ENCODE measurements around the gene UGT1A7.

Gene UGT1A7

DNA sequence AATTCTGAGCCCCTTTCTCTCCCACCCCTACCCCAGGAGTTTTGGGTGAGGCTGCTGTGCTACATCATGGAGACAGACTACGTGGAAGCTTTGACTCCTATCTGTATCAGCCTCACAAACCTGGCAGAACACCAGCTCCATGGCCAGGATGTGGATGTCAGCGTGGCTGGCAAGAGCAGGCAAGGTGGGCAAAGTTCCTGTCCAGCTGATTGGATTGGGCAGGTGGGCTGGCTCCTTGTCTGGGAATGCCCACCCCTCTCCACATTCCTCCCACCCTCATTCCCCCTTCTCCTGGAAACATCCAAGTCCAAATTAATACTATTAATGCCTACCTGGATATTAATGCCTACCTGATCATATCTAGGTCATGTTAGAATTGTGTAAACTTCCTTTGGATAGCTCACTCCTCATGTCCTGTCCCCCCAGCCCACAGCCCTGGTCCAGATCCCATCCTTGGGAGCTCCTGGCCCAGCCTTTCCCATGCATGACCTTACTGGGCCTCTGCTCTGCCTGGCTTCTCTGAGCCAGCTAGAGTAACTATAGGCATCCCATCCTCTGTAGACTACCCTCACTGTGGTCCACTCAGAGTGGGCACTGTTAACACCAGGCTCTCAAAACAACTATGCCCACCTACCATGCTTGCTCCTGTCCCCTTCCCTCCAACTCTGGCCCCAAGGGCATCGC, 120.6 kb downstream of the UGT1A7 start:
- H3K4me3 ChIP-seq (ENCODE audit: insufficient read depth, low read depth, low read length, poor library complexity, severe bottlenecking) = no peak overlapping the region
- no peak for DNase-seq
- no peaks in the 10 kb centered on the region for H3K36me3 ChIP-seq (ENCODE audit: control insufficient read depth, insufficient read depth, low read length)
- H3K27me3 ChIP-seq (replicated peaks; ENCODE audit: control insufficient read depth, insufficient read depth, low read length, poor library complexity, severe bottlenecking) = no peaks in the 10 kb centered on the region
- H3K4me1 ChIP-seq (ENCODE audit: control insufficient read depth, insufficient read depth, low read length, poor library complexity, severe bottlenecking) = no peaks in the 10 kb centered on the region
- no peak overlapping the region for H3K27ac ChIP-seq (ENCODE audit: insufficient read depth, low read length, poor library complexity, severe bottlenecking)
- H3K9me3 ChIP-seq (ENCODE audit: control insufficient read depth, low read length) = no peaks in the 10 kb centered on the region

DNA sequence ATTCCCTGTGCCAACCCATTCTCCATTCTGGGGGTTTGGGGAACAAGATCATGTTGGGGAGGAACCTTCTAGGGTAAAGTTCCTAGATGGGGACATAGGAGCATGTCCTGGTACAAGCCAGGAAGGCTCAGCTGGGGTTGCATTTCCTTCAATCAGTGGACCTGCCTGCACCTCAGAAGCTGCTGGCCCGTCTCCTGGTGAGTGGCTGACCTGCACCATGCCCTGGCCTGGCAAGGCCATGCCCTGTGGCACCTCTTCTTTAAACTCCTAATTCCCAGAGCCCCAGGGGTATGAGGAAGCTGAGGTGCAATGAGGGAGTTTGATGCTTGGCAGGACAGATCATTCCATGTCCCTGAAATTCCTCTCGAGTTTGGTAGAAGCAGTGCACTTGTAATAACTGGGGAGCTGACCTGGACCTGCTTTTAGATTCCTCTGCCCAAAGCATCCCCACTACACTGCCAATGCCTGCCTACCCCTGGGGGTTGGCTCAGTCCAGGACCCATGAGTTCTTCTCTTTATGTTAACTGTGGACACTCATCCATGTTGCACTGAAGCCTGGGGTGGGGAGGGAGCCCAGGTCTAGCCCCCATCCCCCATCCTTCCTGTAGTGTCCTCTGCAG, 121.7 kb downstream of the UGT1A7 start:
- Histone ChIP-seq H3K4me3 (ENCODE audit: insufficient read depth, low read depth, low read length, poor library complexity, severe bottlenecking) (no peak overlapping the region), H3K27ac (ENCODE audit: insufficient read depth, low read length, poor library complexity, severe bottlenecking) (no peak overlapping the region), H3K36me3 (ENCODE audit: control insufficient read depth, insufficient read depth, low read length) (no peaks in the 10 kb centered on the region), H3K27me3 (replicated peaks; ENCODE audit: control insufficient read depth, insufficient read depth, low read length, poor library complexity, severe bottlenecking) (no peaks in the 10 kb centered on the region), H3K9me3 (ENCODE audit: control insufficient read depth, low read length) (no peaks in the 10 kb centered on the region), H3K4me1 (ENCODE audit: control insufficient read depth, insufficient read depth, low read length, poor library complexity, severe bottlenecking) (no peaks in the 10 kb centered on the region)
- DNase-seq = no peak

DNA sequence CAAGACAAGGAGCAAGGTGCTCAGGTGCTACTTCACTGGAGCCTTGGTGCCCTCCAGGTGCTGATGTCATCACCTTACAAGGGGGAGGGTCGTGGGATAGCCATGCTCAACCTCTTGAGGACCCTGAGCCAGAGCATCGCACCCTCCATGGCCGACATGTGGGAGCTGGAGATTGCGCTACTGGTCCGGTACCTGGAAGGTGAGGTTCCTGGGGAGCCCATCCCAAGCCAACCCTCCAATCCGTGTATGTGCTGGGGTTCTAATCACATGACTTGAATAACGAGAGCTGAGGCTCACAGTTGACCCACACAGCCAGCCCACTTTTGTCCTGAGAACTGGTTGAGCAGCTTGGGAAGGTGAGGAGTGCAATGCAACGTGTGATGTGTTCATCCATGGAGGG, 122.3 kb downstream of the UGT1A7 start:
- Histone ChIP-seq H3K4me3 (ENCODE audit: insufficient read depth, low read depth, low read length, poor library complexity, severe bottlenecking) (no peak overlapping the region), H3K9me3 (ENCODE audit: control insufficient read depth, low read length) (no peaks in the 10 kb centered on the region), H3K36me3 (ENCODE audit: control insufficient read depth, insufficient read depth, low read length) (no peaks in the 10 kb centered on the region), H3K27ac (ENCODE audit: insufficient read depth, low read length, poor library complexity, severe bottlenecking) (no peak overlapping the region), H3K4me1 (ENCODE audit: control insufficient read depth, insufficient read depth, low read length, poor library complexity, severe bottlenecking) (no peaks in the 10 kb centered on the region), H3K27me3 (replicated peaks; ENCODE audit: control insufficient read depth, insufficient read depth, low read length, poor library complexity, severe bottlenecking) (no peaks in the 10 kb centered on the region)
- no peak for DNase-seq

DNA sequence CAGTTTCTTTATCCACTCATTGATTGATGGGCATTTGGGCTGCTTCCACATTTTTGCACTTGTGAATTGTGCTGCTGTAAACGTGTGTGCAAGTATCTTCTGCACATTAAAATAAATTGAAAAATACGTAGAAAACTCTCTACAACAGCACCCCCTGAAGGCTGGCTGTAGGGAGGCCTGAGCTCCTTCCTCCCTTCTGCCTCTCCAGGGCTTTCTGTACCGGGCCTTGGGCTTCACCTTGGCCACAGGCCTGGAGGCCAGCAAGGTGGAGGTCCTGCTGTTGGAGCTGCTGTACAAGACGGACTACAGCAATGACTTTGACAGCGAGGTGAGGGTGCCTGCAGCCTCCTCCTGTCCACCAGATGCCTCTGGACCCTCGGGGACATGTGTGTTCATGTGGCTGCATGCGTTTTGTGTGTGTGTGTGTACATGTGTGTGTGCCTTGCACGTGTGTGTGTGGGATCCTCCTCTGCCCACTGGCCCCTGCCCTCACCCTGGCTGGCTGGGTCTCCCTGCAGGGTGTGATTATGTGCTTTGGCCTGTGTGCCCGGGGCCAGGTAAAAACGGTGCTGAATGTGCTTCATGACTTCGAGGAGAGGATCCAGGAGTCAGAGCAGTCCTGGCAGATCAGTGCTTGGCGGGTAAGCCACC, 125.6 kb downstream of the UGT1A7 start:
- Histone ChIP-seq H3K9me3 (ENCODE audit: control insufficient read depth, low read length) (no peaks in the 10 kb centered on the region), H3K36me3 (ENCODE audit: control insufficient read depth, insufficient read depth, low read length) (no peaks in the 10 kb centered on the region), H3K4me3 (ENCODE audit: insufficient read depth, low read depth, low read length, poor library complexity, severe bottlenecking) (no peak overlapping the region), H3K27ac (ENCODE audit: insufficient read depth, low read length, poor library complexity, severe bottlenecking) (no peak overlapping the region), H3K27me3 (replicated peaks; ENCODE audit: control insufficient read depth, insufficient read depth, low read length, poor library complexity, severe bottlenecking) (peaks cover 3% of the 10 kb centered on the region), H3K4me1 (ENCODE audit: control insufficient read depth, insufficient read depth, low read length, poor library complexity, severe bottlenecking) (no peaks in the 10 kb centered on the region)
- DNase-seq = no peak

DNA sequence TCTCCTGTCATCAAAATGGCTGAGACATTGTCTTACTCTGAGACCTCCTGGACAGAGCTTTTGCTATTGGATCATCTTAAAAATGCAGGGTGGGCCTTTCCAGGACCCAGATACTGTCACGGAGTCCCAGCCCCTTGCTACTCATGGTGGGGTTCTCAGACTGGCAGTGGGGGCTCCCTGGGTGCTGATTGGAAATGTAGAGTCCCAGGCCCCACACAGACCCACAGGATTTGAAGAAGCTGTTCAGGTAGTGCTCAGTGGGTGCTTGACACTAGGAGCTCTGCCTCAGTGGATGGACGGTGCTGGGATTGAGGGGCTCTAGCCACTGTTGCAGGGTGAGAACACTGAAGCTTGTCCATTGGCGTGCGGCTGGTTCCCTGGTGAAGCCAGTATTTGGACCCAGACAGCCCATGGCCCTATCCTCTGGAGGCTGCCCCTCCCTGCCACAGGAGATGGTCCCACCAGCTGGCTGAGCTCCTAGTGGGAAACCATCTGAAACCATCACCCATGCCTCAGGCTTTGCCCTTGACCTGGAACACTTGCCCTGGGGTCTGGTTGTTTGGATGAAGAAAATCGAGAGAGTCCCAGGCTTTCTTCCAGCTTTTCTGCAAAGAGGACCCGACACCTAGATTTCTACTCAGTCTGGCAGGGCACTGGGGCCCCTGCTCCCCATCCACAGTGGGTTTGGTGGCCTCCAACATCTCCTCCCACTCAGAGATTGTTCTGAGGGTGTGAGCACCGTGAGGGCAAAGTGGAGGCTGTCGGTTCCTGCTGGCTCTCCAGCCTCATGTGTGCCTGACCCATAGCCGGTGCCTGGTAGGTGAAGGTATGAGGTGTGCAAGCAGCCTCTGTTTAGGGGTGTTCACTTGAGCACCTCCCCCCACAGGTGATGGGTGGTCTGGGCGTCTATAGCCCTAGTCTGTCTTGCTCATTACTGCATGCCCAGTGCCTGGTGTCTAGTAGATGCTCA, 126.5 kb downstream of the UGT1A7 start:
- Histone ChIP-seq H3K27me3 (replicated peaks; ENCODE audit: control insufficient read depth, insufficient read depth, low read length, poor library complexity, severe bottlenecking) (peaks cover 3% of the 10 kb centered on the region), H3K36me3 (ENCODE audit: control insufficient read depth, insufficient read depth, low read length) (no peaks in the 10 kb centered on the region), H3K4me3 (ENCODE audit: insufficient read depth, low read depth, low read length, poor library complexity, severe bottlenecking) (no peak overlapping the region), H3K9me3 (ENCODE audit: control insufficient read depth, low read length) (no peaks in the 10 kb centered on the region), H3K27ac (ENCODE audit: insufficient read depth, low read length, poor library complexity, severe bottlenecking) (no peak overlapping the region), H3K4me1 (ENCODE audit: control insufficient read depth, insufficient read depth, low read length, poor library complexity, severe bottlenecking) (no peaks in the 10 kb centered on the region)
- DNase-seq = no peak

DNA sequence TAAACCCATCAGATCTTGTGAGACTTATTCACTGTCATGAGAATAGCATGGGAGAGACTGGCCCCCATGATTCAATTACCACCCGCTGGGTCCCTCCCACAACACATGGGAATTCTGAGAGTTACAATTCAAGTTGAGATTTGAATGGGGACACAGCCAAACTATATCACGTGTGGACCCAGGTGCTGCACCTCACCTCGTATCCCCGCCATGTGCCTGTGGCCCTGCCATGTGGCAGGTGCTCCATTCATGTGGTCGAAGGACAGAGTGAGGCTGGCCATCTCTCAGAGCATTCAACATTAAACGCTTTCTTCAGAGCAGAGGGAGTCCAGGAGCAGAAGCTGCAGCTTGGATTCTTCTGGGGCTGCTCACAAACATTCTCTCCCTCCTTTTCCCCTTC, 128.7 kb downstream of the UGT1A7 start:
- Histone ChIP-seq H3K9me3 (ENCODE audit: control insufficient read depth, low read length) (no peaks in the 10 kb centered on the region), H3K4me1 (ENCODE audit: control insufficient read depth, insufficient read depth, low read length, poor library complexity, severe bottlenecking) (no peaks in the 10 kb centered on the region), H3K27ac (ENCODE audit: insufficient read depth, low read length, poor library complexity, severe bottlenecking) (no peak overlapping the region), H3K27me3 (replicated peaks; ENCODE audit: control insufficient read depth, insufficient read depth, low read length, poor library complexity, severe bottlenecking) (peaks cover 3% of the 10 kb centered on the region), H3K4me3 (ENCODE audit: insufficient read depth, low read depth, low read length, poor library complexity, severe bottlenecking) (no peak overlapping the region), H3K36me3 (ENCODE audit: control insufficient read depth, insufficient read depth, low read length) (no peaks in the 10 kb centered on the region)
- no peak for DNase-seq

DNA sequence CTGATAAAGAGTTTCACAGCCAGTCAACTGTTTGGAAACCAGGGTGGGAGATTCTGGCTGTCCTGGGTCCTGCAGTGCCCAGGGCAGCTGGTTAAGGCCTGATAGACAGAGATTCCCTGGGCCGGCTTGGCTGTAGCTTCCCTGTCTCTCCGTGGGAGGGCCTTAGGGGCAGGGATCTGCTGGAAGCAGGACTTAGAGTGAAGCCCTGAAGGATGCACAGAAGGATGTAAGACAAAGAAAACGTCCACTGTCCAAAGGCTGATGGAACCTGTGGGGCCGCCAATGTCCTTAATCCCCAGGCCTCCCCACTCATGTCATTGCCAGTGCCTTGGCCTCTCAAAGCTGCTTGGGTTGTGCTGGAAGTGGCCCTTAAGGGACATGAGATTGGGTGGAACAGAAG, 129.4 kb downstream of the UGT1A7 start:
- Histone ChIP-seq H3K36me3 (ENCODE audit: control insufficient read depth, insufficient read depth, low read length) (no peaks in the 10 kb centered on the region), H3K27me3 (replicated peaks; ENCODE audit: control insufficient read depth, insufficient read depth, low read length, poor library complexity, severe bottlenecking) (peaks cover 3% of the 10 kb centered on the region), H3K27ac (ENCODE audit: insufficient read depth, low read length, poor library complexity, severe bottlenecking) (no peak overlapping the region), H3K4me1 (ENCODE audit: control insufficient read depth, insufficient read depth, low read length, poor library complexity, severe bottlenecking) (no peaks in the 10 kb centered on the region), H3K4me3 (ENCODE audit: insufficient read depth, low read depth, low read length, poor library complexity, severe bottlenecking) (no peak overlapping the region), H3K9me3 (ENCODE audit: control insufficient read depth, low read length) (no peaks in the 10 kb centered on the region)
- no peak for DNase-seq

DNA sequence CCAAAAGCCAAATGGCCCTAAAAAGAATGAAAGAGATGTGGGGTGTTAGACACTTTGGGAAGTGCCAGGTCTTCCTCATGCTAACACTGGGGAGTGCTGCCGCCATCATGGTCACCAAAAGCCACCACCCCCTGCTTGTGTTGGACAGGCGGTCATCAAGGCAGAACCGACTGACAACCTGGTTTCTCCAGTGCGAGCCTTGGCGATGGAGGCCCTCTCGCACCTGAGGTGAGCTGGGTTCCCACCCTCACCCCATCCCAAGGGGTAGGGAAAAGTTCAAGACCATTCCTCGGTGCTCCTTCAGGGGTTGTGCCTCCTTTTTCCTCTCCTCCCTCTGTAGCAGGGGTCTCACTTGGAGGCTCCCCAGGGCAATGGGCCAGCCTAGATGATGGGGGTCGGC, 130.0 kb downstream of the UGT1A7 start:
- no peak for DNase-seq
- no peaks in the 10 kb centered on the region for H3K9me3 ChIP-seq (ENCODE audit: control insufficient read depth, low read length)
- no peaks in the 10 kb centered on the region for H3K36me3 ChIP-seq (ENCODE audit: control insufficient read depth, insufficient read depth, low read length)
- H3K4me3 ChIP-seq (ENCODE audit: insufficient read depth, low read depth, low read length, poor library complexity, severe bottlenecking) = no peak overlapping the region
- no peak overlapping the region for H3K27ac ChIP-seq (ENCODE audit: insufficient read depth, low read length, poor library complexity, severe bottlenecking)
- no peaks in the 10 kb centered on the region for H3K4me1 ChIP-seq (ENCODE audit: control insufficient read depth, insufficient read depth, low read length, poor library complexity, severe bottlenecking)
- peaks cover 3% of the 10 kb centered on the region for H3K27me3 ChIP-seq (replicated peaks; ENCODE audit: control insufficient read depth, insufficient read depth, low read length, poor library complexity, severe bottlenecking)

DNA sequence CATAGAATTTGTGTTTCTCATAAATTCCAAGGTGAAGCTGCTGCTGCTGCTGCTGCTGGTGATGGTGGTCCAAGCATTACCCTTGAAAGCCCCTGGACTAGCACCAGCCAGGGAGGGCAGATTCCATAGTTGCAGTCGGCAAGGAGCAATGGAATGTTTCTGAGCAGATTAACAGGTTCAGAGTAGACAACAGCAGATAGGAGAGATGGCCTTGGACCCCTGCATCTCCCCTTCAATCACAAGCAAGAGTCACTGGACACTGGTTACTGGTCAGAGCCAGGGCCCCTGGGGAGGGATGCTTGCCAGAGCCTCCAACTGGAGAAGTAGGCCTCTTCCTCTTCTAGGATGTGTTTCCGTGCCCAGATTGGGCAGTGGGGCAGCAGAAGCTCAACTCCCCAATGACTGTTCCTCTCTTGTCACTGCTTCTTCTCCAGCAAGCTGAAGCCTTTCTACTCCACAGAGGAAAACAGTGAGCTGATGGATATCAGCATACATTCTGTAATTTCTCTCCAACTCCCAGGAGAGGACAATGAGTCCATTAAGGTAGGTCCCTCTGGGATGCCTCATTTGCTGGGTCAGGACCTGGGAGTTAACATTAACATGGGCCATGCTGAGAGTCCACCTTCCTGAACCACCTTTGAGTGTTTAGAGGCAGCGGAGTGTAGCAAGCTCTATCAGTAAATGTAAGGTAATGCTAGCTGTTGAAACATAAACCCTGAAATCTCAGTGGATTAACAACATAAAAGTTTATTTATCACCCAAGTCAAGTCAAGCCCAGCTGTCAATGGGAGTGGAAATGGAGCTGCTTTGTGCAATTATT, 131.7 kb downstream of the UGT1A7 start:
- DNase-seq = no peak
- peaks cover 3% of the 10 kb centered on the region for H3K27me3 ChIP-seq (replicated peaks; ENCODE audit: control insufficient read depth, insufficient read depth, low read length, poor library complexity, severe bottlenecking)
- H3K4me3 ChIP-seq (ENCODE audit: insufficient read depth, low read depth, low read length, poor library complexity, severe bottlenecking) = no peak overlapping the region
- no peaks in the 10 kb centered on the region for H3K36me3 ChIP-seq (ENCODE audit: control insufficient read depth, insufficient read depth, low read length)
- H3K27ac ChIP-seq (ENCODE audit: insufficient read depth, low read length, poor library complexity, severe bottlenecking) = no peak overlapping the region
- no peaks in the 10 kb centered on the region for H3K4me1 ChIP-seq (ENCODE audit: control insufficient read depth, insufficient read depth, low read length, poor library complexity, severe bottlenecking)
- no peaks in the 10 kb centered on the region for H3K9me3 ChIP-seq (ENCODE audit: control insufficient read depth, low read length)

Data from effector memory CD4-positive, alpha-beta T cell (primary cell).